Body of pancreas (tissue), 4 donors: Measurements from ENCODE around the gene FHL1.

Experiments
- CTCF ChIP-seq, 7 experiments: fragments of 450-650 bp in 4 of 7; fragments of 200-600 bp in 3 of 7; sonication (generic) in 3 of 7; IDR thresholded peaks; one replicate each; pipeline ENCODE4 v1.5.1; 2016 to 2019; ENCODE audit warnings: antibody characterized with exemption in 7 of 7
- POLR2A ChIP-seq, 3 donors: fragments of 450-650 bp; IDR thresholded peaks; one replicate each; pipeline ENCODE4 v1.6.1; 2016; ENCODE audit warnings: antibody characterized with exemption in 3 of 3, mild to moderate bottlenecking in 2 of 3

GRCh38 chrX:136147976-136148375 is 643 bp downstream of the FHL1 start:
- no peak for TF ChIP-seq CTCF (IDR thresholded peaks at IDR 0.05)
- no peak for TF ChIP-seq POLR2A (IDR thresholded peaks at IDR 0.05)
